ENCODE results near the gene CCSER1.

DNA sequence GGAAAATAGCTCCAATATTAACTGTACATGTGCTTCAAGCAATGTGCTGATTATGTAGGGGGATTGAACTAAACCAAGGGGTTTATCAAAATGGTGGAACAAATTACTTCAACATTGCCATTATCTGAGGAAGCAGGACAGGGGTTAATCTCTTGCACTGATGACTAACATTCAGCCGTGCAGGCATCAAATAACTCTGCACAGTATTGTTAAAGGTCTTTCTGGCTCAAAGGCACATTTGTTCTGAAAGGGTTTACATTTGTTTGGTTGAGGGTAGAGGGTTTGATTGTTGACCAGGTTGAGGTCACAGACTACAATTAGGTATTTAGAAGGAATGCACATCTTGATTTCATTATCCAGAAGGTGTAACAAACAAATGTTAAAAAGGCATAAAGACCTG, 32.2 kb upstream of the CCSER1 start:
- TF ChIP-seq CTCF (IDR thresholded peaks at IDR 0.05): no peak
- TF ChIP-seq SIN3A (IDR thresholded peaks at IDR 0.05; ENCODE audit: borderline replicate concordance, insufficient read depth, low read depth, low read length): no peak
- TF ChIP-seq POLR2AphosphoS5 (IDR thresholded peaks at IDR 0.05; ENCODE audit: low read depth, low read length): no peak
- TF ChIP-seq, protein P1, sequence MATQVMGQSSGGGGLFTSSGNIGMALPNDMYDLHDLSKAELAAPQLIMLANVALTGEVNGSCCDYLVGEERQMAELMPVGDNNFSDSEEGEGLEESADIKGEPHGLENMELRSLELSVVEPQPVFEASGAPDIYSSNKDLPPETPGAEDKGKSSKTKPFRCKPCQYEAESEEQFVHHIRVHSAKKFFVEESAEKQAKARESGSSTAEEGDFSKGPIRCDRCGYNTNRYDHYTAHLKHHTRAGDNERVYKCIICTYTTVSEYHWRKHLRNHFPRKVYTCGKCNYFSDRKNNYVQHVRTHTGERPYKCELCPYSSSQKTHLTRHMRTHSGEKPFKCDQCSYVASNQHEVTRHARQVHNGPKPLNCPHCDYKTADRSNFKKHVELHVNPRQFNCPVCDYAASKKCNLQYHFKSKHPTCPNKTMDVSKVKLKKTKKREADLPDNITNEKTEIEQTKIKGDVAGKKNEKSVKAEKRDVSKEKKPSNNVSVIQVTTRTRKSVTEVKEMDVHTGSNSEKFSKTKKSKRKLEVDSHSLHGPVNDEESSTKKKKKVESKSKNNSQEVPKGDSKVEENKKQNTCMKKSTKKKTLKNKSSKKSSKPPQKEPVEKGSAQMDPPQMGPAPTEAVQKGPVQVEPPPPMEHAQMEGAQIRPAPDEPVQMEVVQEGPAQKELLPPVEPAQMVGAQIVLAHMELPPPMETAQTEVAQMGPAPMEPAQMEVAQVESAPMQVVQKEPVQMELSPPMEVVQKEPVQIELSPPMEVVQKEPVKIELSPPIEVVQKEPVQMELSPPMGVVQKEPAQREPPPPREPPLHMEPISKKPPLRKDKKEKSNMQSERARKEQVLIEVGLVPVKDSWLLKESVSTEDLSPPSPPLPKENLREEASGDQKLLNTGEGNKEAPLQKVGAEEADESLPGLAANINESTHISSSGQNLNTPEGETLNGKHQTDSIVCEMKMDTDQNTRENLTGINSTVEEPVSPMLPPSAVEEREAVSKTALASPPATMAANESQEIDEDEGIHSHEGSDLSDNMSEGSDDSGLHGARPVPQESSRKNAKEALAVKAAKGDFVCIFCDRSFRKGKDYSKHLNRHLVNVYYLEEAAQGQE (IDR thresholded peaks at IDR 0.05; ENCODE audit: insufficient read depth in 1 of 2, low read depth in 2 of 2, low read length in 1 of 2): no peak
- TF ChIP-seq TCF7L2 (IDR thresholded peaks at IDR 0.05; ENCODE audit: low read depth, low read length): no peak
